ENCODE data around the gene TPPP2.

DNA sequence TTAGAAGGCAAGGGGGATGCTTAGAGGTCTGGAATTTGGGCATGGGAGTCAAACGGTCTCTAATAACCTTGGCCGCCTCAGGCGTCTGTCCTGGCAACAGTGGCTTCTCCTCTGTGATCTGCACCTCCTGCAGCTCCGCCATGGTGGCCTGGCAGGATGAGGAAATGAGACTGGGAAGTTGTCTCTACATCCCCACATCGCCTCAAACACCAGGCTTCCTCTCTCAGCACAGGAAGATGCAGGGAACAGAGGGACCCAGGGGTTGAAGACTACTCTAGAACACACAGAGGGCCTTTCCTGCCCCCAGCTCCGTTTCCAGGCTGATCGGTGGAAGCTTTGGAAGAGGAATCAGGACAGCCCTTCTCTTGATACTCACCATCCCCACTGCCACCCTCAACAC is 6.8 kb upstream of the TPPP2 start:
- TF ChIP-seq, protein P1, sequence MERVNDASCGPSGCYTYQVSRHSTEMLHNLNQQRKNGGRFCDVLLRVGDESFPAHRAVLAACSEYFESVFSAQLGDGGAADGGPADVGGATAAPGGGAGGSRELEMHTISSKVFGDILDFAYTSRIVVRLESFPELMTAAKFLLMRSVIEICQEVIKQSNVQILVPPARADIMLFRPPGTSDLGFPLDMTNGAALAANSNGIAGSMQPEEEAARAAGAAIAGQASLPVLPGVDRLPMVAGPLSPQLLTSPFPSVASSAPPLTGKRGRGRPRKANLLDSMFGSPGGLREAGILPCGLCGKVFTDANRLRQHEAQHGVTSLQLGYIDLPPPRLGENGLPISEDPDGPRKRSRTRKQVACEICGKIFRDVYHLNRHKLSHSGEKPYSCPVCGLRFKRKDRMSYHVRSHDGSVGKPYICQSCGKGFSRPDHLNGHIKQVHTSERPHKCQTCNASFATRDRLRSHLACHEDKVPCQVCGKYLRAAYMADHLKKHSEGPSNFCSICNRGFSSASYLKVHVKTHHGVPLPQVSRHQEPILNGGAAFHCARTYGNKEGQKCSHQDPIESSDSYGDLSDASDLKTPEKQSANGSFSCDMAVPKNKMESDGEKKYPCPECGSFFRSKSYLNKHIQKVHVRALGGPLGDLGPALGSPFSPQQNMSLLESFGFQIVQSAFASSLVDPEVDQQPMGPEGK (CRISPR knock-in tag; IDR thresholded peaks at IDR 0.05; ENCODE audit: borderline replicate concordance), result no peak
- TF ChIP-seq, protein P2, sequence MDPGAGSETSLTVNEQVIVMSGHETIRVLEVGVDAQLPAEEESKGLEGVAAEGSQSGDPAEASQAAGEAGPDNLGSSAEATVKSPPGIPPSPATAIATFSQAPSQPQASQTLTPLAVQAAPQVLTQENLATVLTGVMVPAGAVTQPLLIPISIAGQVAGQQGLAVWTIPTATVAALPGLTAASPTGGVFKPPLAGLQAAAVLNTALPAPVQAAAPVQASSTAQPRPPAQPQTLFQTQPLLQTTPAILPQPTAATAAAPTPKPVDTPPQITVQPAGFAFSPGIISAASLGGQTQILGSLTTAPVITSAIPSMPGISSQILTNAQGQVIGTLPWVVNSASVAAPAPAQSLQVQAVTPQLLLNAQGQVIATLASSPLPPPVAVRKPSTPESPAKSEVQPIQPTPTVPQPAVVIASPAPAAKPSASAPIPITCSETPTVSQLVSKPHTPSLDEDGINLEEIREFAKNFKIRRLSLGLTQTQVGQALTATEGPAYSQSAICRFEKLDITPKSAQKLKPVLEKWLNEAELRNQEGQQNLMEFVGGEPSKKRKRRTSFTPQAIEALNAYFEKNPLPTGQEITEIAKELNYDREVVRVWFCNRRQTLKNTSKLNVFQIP (CRISPR knock-in tag; IDR thresholded peaks at IDR 0.05; ENCODE audit: borderline replicate concordance, low read depth), result no peak
- TF ChIP-seq TOX (CRISPR knock-in tag; IDR thresholded peaks at IDR 0.05; ENCODE audit: borderline replicate concordance) (no peak), ZFP3 (CRISPR knock-in tag; IDR thresholded peaks at IDR 0.05) (no peak), ISL1 (CRISPR knock-in tag; IDR thresholded peaks at IDR 0.05) (no peak), ARNTL (CRISPR knock-in tag; IDR thresholded peaks at IDR 0.05; ENCODE audit: borderline replicate concordance, low read depth) (no peak)

Data from SK-N-SH treated with all-trans-retinoic acid at 6 μM for 48 hours (cell line).